ENCODE data around the gene ZNF728. TPM values are rescaled to one million over a fixed set of nuclear protein-coding genes. Genes with fewer than 3 reads are reported as not detected.

ZNF728 gene
- total RNA-seq, 6 experiments from 2014 or later, result not detected

Other genes starting within 250 kb of the ZNF728 start
- gene ZNF99, start 219.0 kb downstream of the ZNF728 start, total RNA-seq (2021; fragmentation: NEBNext Ultra II Directional; extraction: Animal tissue kit (Norgen Biotek cat#: 25700)), result not detected
- gene ZNF723, start 170.9 kb downstream of the ZNF728 start, total RNA-seq (2021; fragmentation: NEBNext Ultra II Directional; extraction: Animal tissue kit (Norgen Biotek cat#: 25700)), result not detected
- gene ZNF730, start 113.8 kb upstream of the ZNF728 start, total RNA-seq (2021; fragmentation: NEBNext Ultra II Directional; extraction: Animal tissue kit (Norgen Biotek cat#: 25700)), result 1 to 10 TPM in 3 of 6 experiments, under 1 TPM in 3; 0.38 to 2.1 (median 1.1) TPM
- gene ZNF724, start 247.2 kb upstream of the ZNF728 start, total RNA-seq (2021; fragmentation: NEBNext Ultra II Directional; extraction: Animal tissue kit (Norgen Biotek cat#: 25700)), result 1 to 10 TPM; 3.3 to 6.2 (median 5.5) TPM

Data from HFFc6 (cell line).